Sigmoid colon (tissue), 7 donors: ENCODE results near the gene DNAH17. TPM values are rescaled to one million over a fixed set of nuclear protein-coding genes. Genes with fewer than 3 reads are reported as not detected.

Experiments
- DNase-seq: peaks from one replicate; pipeline ENCODE4 v3.0.0-alpha.2; 2019
- H3K27ac ChIP-seq, 4 donors: fragments of 200-600 bp; sonication (generic); one replicate each; pipeline ENCODE4 v1.5.1; 2016 to 2019; ENCODE audit warnings: mild to moderate bottlenecking in 1 of 4
- H3K27me3 ChIP-seq, 3 donors: fragments of 200-600 bp; sonication (generic); one replicate each; pipeline ENCODE4 v1.5.1; 2019; ENCODE audit warnings: mild to moderate bottlenecking in 1 of 3
- H3K36me3 ChIP-seq, 4 donors: fragments of 200-600 bp; sonication (generic); one replicate each; pipeline ENCODE4 v1.5.1; 2016 to 2019
- H3K4me1 ChIP-seq, 4 donors: fragments of 200-600 bp; sonication (generic); one replicate each; pipeline ENCODE4 v1.5.1; 2017 to 2019
- H3K4me3 ChIP-seq, 4 donors: fragments of 200-600 bp; sonication (generic); one replicate each; pipeline ENCODE4 v1.5.1; 2017 to 2019; ENCODE audit warnings: mild to moderate bottlenecking in 2 of 4, moderate library complexity in 1 of 4
- H3K9me3 ChIP-seq, 4 donors: fragments of 200-600 bp in 3 of 4; sonication (generic) in 3 of 4; one replicate each; pipeline versions ENCODE4 v1.5.1 to v1.6.1; 2013 to 2019
- CTCF ChIP-seq, 4 experiments: fragments of 450-650 bp in 3 of 4; fragments of 200-600 bp in 1 of 4; IDR thresholded peaks; one replicate each; pipeline ENCODE4 v1.5.1; 2016 to 2019; ENCODE audit warnings: antibody characterized with exemption in 4 of 4, mild to moderate bottlenecking in 3 of 4, moderate library complexity in 2 of 4
- EP300 ChIP-seq, 4 donors: sonication (generic); formaldehyde crosslinking; IDR thresholded peaks; one replicate each; pipeline ENCODE4 v1.6.1; 2017; ENCODE audit warnings: antibody characterized with exemption in 4 of 4
- POLR2A ChIP-seq, 2 donors: fragments of 450-650 bp; IDR thresholded peaks; one replicate each; pipeline ENCODE4 v1.6.1; 2016; ENCODE audit warnings: antibody characterized with exemption in 2 of 2, mild to moderate bottlenecking in 2 of 2, moderate library complexity in 2 of 2
- POLR2AphosphoS5 ChIP-seq, 4 donors: sonication (generic); formaldehyde crosslinking; IDR thresholded peaks; one replicate each; pipeline ENCODE4 v1.6.1; 2017; ENCODE audit warnings: antibody characterized with exemption in 4 of 4
- WGBS, 2 donors: extraction: QIAGEN DNeasy Blood & Tissue Kit; methylation state at CpG; one replicate each; pipeline ENCODE4 v1.1.7; 2013; 5-methylcytosine and 5-hydroxymethylcytosine counted together
- intact Hi-C: fragments of 100-400 bp; cut with DNase I; formaldehyde crosslinking; loops from one replicate; pipeline ENCODE4 v1.15.1; 2023
- polyA plus RNA-seq, 3 donors: library from polyadenylated mRNA; stranded (reverse); fragments of 200-250 nt; gene quantifications; one replicate each; pipeline ENCODE4 v1.2.3, GENCODE V29; 2013
- total RNA-seq, 4 donors: library from RNA; depleted of rRNA; stranded (reverse); fragments of >200 nt; gene quantifications; one replicate each; pipeline ENCODE4 v1.1.0, GENCODE V29; 2016
- donor health status: healthy with polysubstance abuse.
- donor health status: Bipolar disorder and iron deficiency.
- donor health status: healthy.

DNAH17 gene
- total and polyA plus RNA-seq, 7 donors = 0.07 to 0.68 (median 0.26) TPM; not detected in 3

GRCh38 chr17:78523934-78524655 is 53.1 kb downstream of the DNAH17 start:
- Histone ChIP-seq H3K36me3 (no peaks in the 10 kb centered on the region), H3K4me3 (no peak overlapping the region), H3K9me3 (no peaks in the 10 kb centered on the region), H3K27me3 (no peaks in the 10 kb centered on the region), H3K27ac (no peak overlapping the region), H3K4me1 (no peaks in the 10 kb centered on the region)
- WGBS, 2 donors = 78 to 90% methylated on average over 17 of the region's 17 CpGs
- intact Hi-C loops = no loop called here
- no peak for TF ChIP-seq EP300 (IDR thresholded peaks at IDR 0.05)
- no peak for TF ChIP-seq CTCF (IDR thresholded peaks at IDR 0.05)
- TF ChIP-seq POLR2A (IDR thresholded peaks at IDR 0.05) = no peak
- no peak for TF ChIP-seq POLR2AphosphoS5 (IDR thresholded peaks at IDR 0.05)
- no peak for DNase-seq

- no peak for DNase-seq
- H3K4me1 ChIP-seq = peaks cover 0 to 9% (median 6%) of the 10 kb centered on the region in 4 donors
- 91 to 92% methylated on average over 16 of the region's 16 CpGs for WGBS, 2 donors
- H3K27me3 ChIP-seq = no peaks in the 10 kb centered on the region
- H3K4me3 ChIP-seq = no peak overlapping the region
- TF ChIP-seq POLR2AphosphoS5 (IDR thresholded peaks at IDR 0.05) (no peak), POLR2A (IDR thresholded peaks at IDR 0.05) (no peak), CTCF (IDR thresholded peaks at IDR 0.05) (no peak), EP300 (IDR thresholded peaks at IDR 0.05) (no peak)
- intact Hi-C loops = no loop called here
- no peaks in the 10 kb centered on the region for H3K36me3 ChIP-seq
- no peaks in the 10 kb centered on the region for H3K9me3 ChIP-seq
- no peak overlapping the region for H3K27ac ChIP-seq
Observed at GRCh38 chr17:78522031-78522809, 55.0 kb downstream of the DNAH17 start.

- Histone ChIP-seq H3K9me3 (no peaks in the 10 kb centered on the region), H3K27ac (peak overlapping the region in 2 of 4 donors; percentile 6 to 20), H3K27me3 (no peaks in the 10 kb centered on the region), H3K4me1 (peaks cover 0 to 14% (median 11%) of the 10 kb centered on the region in 4 donors), H3K36me3 (no peaks in the 10 kb centered on the region), H3K4me3 (no peak overlapping the region)
- 79 to 90% methylated on average over 2 of the region's 2 CpGs for WGBS, 2 donors
- intact Hi-C loops = no loop called here
- TF ChIP-seq POLR2A (IDR thresholded peaks at IDR 0.05) (no peak), EP300 (IDR thresholded peaks at IDR 0.05) (no peak), POLR2AphosphoS5 (IDR thresholded peaks at IDR 0.05) (peak; percentile 20 to 68 (median 46)), CTCF (IDR thresholded peaks at IDR 0.05) (no peak)
- DNase-seq = peak; percentile 62
Observed at GRCh38 chr17:78517421-78517820, 59.8 kb downstream of the DNAH17 start.

GRCh38 chr17:78515480-78515879 is 61.7 kb downstream of the DNAH17 start:
- intact Hi-C loops = no loop called here
- H3K27ac ChIP-seq = no peak overlapping the region
- 91 to 93% methylated on average over 4 of the region's 4 CpGs for WGBS, 2 donors
- no peaks in the 10 kb centered on the region for H3K9me3 ChIP-seq
- H3K36me3 ChIP-seq = no peaks in the 10 kb centered on the region
- DNase-seq = no peak
- TF ChIP-seq POLR2AphosphoS5 (IDR thresholded peaks at IDR 0.05) = no peak
- TF ChIP-seq CTCF (IDR thresholded peaks at IDR 0.05) = no peak
- no peak for TF ChIP-seq EP300 (IDR thresholded peaks at IDR 0.05)
- TF ChIP-seq POLR2A (IDR thresholded peaks at IDR 0.05) = no peak
- H3K4me3 ChIP-seq = no peak overlapping the region
- peaks cover 0 to 14% (median 11%) of the 10 kb centered on the region in 4 donors for H3K4me1 ChIP-seq
- no peaks in the 10 kb centered on the region for H3K27me3 ChIP-seq
